ENCODE results near the gene NHS. TPM values are rescaled to one million over a fixed set of nuclear protein-coding genes. Genes with fewer than 3 reads are reported as not detected.

NHS gene
- total and polyA plus RNA-seq, 7 donors: 0.04 to 1.3 (median 0.22) TPM

DNA sequence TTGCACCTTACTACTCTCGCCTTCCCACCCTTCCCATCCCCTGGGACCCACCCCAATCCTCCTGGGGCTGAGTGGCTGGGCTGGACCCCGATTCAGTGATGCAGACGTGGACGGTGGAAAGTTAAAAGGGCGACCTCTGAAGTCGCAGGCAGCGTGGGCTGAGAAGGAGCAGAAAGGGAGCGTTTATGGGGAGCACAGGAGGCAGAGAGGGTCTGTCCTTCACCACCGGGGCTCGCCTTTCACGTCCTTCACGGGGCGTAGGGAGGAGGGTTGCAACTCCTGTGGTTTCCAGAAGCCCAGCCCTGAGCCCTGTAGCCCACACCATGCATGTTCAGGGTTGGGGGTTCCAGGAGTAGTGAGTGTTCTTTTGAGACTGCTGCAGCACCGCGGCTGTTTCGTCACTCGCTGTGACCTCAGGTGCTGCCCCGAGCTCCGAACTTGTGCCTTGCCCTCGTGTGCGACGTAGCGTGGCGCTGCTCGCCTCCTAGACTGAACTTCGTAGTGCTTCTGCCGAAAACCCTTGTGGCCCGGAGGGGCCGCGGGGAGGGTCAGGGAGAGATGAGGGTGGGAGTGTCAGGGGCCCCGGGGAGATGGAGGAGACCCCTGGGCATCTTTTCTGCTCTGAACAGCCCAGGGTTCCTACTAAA, 1.6 kb downstream of the NHS start:
- H3K9me3 ChIP-seq: peaks cover 2% of the 10 kb centered on the region
- no peaks in the 10 kb centered on the region for H3K4me1 ChIP-seq
- DNase-seq (peak in 1 of 2 donors; percentile 17), ATAC-seq (no peak)
- no peak overlapping the region for H3K27ac ChIP-seq
- peak overlapping the region; percentile 63 for H3K4me3 ChIP-seq
- H3K27me3 ChIP-seq (ENCODE audit: insufficient read depth in 3 of 3, low read length in 2 of 3): peaks cover 0 to 36% (median 2%) of the 10 kb centered on the region in 3 donors
- H3K36me3 ChIP-seq (ENCODE audit: insufficient read depth in 1 of 2, low read depth in 1 of 2): no peaks in the 10 kb centered on the region
- intact Hi-C loops (cut with DNase I): loop anchor here in 1 of 2 donors (10.0 kb wide), 1 partner anchor 218 kb away; no protein-coding TSS in a partner anchor
- WGBS, 3 donors: 1 to 27% (median 1%) methylated on average over 24 to 31 of the region's 31 CpGs
- TF ChIP-seq, protein P1, sequence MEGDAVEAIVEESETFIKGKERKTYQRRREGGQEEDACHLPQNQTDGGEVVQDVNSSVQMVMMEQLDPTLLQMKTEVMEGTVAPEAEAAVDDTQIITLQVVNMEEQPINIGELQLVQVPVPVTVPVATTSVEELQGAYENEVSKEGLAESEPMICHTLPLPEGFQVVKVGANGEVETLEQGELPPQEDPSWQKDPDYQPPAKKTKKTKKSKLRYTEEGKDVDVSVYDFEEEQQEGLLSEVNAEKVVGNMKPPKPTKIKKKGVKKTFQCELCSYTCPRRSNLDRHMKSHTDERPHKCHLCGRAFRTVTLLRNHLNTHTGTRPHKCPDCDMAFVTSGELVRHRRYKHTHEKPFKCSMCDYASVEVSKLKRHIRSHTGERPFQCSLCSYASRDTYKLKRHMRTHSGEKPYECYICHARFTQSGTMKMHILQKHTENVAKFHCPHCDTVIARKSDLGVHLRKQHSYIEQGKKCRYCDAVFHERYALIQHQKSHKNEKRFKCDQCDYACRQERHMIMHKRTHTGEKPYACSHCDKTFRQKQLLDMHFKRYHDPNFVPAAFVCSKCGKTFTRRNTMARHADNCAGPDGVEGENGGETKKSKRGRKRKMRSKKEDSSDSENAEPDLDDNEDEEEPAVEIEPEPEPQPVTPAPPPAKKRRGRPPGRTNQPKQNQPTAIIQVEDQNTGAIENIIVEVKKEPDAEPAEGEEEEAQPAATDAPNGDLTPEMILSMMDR (IDR thresholded peaks at IDR 0.05): no peak

DNA sequence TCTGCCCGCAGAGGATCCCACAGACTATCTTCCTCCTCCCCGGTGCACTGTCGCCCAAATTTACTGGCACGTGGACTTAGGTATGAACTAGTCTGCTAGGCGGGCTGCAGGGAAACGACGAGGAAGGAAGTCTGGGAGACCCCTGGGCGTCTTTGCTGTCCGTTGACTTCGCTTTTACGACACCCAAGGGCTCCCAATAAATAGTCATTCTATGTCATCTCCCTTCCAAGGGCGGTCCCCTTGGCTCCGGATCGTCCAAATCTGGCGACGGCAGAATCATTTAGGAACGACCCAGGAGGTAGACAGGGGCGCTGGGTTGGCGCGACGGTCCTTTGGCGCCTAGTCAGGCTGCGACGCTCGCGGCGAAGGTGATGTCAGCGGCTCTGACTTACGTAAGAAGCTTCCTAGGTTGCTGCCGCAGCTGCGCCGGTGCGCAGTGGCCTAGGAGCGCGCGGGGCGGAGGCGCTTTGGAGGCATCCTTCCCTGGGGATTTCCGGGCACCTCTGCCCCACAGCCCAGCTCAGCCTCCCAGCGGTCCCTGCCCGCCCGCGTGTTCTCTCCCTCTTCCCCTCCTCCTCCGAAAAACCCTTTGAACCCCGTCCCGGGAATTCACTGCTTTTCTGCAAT, 2.2 kb downstream of the NHS start:
- 1 to 32% (median 1%) methylated on average over 28 to 46 of the region's 46 CpGs for WGBS, 3 donors
- intact Hi-C loops (cut with DNase I): loop anchor here in 1 of 2 donors (10.0 kb wide), 1 partner anchor 218 kb away; no protein-coding TSS in a partner anchor
- H3K4me1 ChIP-seq: no peaks in the 10 kb centered on the region
- peak overlapping the region; percentile 63 for H3K4me3 ChIP-seq
- DNase-seq (peak; percentile 21 to 57), ATAC-seq (peak; percentile 27 to 62 (median 48))
- peaks cover 9% of the 10 kb centered on the region for H3K9me3 ChIP-seq
- H3K27me3 ChIP-seq (ENCODE audit: insufficient read depth in 3 of 3, low read length in 2 of 3): peaks cover 0 to 36% (median 2%) of the 10 kb centered on the region in 3 donors
- no peaks in the 10 kb centered on the region for H3K36me3 ChIP-seq (ENCODE audit: insufficient read depth in 1 of 2, low read depth in 1 of 2)
- TF ChIP-seq, protein P1 (IDR thresholded peaks at IDR 0.05): no peak
- H3K27ac ChIP-seq: no peak overlapping the region

GRCh38 chrX:17377795-17378194, 2.8 kb downstream of the NHS start:
- H3K27me3 ChIP-seq (ENCODE audit: insufficient read depth in 3 of 3, low read length in 2 of 3): peaks cover 0 to 36% (median 2%) of the 10 kb centered on the region in 3 donors
- H3K36me3 ChIP-seq (ENCODE audit: insufficient read depth in 1 of 2, low read depth in 1 of 2): no peaks in the 10 kb centered on the region
- H3K9me3 ChIP-seq: peaks cover 15% of the 10 kb centered on the region
- TF ChIP-seq, protein P1 (IDR thresholded peaks at IDR 0.05): no peak
- ATAC-seq (no peak), DNase-seq (no peak)
- WGBS, 3 donors: 40 to 54% (median 54%) methylated on average over 9 of the region's 9 CpGs
- peak overlapping the region; percentile 63 for H3K4me3 ChIP-seq
- no peak overlapping the region for H3K27ac ChIP-seq
- H3K4me1 ChIP-seq: no peaks in the 10 kb centered on the region
- intact Hi-C loops (cut with DNase I): loop anchor here in 1 of 2 donors (10.0 kb wide), 1 partner anchor 217 kb away; no protein-coding TSS in a partner anchor

DNA sequence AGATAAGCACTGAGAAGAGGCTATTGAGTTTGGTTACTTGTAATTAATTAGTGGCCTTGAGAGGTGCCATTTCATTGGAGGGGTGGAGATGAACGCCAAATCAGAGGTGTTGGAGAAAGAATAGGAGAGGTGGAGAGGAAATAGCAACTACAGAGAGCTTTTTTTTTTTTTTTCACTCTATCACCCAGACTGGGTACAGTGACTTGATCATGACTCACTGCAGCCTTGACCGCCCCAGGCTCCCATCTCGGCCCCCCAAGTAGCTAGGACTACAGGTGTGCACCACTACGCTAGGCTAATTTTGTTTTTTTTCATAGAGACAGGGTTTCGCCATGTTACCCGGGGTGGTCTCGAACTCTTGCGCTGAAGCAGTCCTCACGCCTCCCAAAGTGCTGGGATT, 5.2 kb downstream of the NHS start:
- ATAC-seq: no peak
- Histone ChIP-seq H3K27ac (no peak overlapping the region), H3K4me3 (no peak overlapping the region), H3K36me3 (ENCODE audit: insufficient read depth in 1 of 2, low read depth in 1 of 2) (no peaks in the 10 kb centered on the region), H3K9me3 (peaks cover 15% of the 10 kb centered on the region), H3K4me1 (no peaks in the 10 kb centered on the region), H3K27me3 (ENCODE audit: insufficient read depth in 3 of 3, low read length in 2 of 3) (peaks cover 0 to 31% (median 2%) of the 10 kb centered on the region in 3 donors)
- DNase-seq: no peak
- intact Hi-C loops (cut with DNase I): no loop called here
- 87 to 99% (median 97%) methylated on average over 9 of the region's 9 CpGs for WGBS, 3 donors
- TF ChIP-seq, protein P1 (IDR thresholded peaks at IDR 0.05): no peak

Data from psoas muscle (tissue), 8 donors.